OCI-LY1 (cell line): ENCODE data around the gene CREB1.
"Not testable (repeated sequence)": the region's sequence is repeated elsewhere in the genome, so short reads cannot be mapped to it uniquely, and the experiment has no call there.

Experiments used
- CTCF ChIP-seq: fragments of 200-600 bp; sonication (generic), shearing (Covaris generic); IDR thresholded peaks from 2 replicates; pipeline ENCODE4 v1.5.1; 2017; ENCODE audit warnings: mild to moderate bottlenecking, antibody characterized with exemption, low read length, moderate library complexity, mixed read lengths
- EZH2 ChIP-seq: fragments of 200-600 bp; sonication (generic), shearing (Covaris generic); IDR thresholded peaks from 2 replicates; pipeline ENCODE4 v1.8.0; 2017; ENCODE audit warnings: borderline replicate concordance, mixed run types, mild to moderate bottlenecking, antibody characterized with exemption, low read length, moderate library complexity, mixed read lengths

- not testable (repeated sequence) for TF ChIP-seq EZH2, CTCF
Observed at GRCh38 chr2:207639288-207639687, 109.5 kb downstream of the CREB1 start.
